Activated CD8-positive, alpha-beta T cell treated with anti-CD3 and anti-CD28 coated beads for 36 hours (primary cell): ENCODE measurements around the gene SLC43A2. TPM values are rescaled to one million over a fixed set of nuclear protein-coding genes. Genes with fewer than 3 reads are reported as not detected.
A peak's percentile ranks its signal among the peaks of the same experiment; 100 is the strongest.
"Not testable (repeated sequence)": the region's sequence is repeated elsewhere in the genome, so short reads cannot be mapped to it uniquely, and the experiment has no call there.

ENCODE experiments used
- ATAC-seq: fragments of 200-7000 bp; cut with Tn5 transposase; one replicate; pipeline ENCODE4 v1.10.0; 2021; ENCODE audit warnings: mild to moderate bottlenecking, moderate library complexity
- CTCF ChIA-PET: fragments of 350-600 bp; sonication (Branson Sonifier 250); formaldehyde crosslinking; loops from one replicate; lab custom pipeline; 2021; ENCODE audit warnings: antibody characterized with exemption; lab: Charles Lee
- POLR2A ChIA-PET: fragments of 350-600 bp; sonication (Branson Sonifier 250); formaldehyde crosslinking; loops from one replicate; lab custom pipeline; 2021; ENCODE audit warnings: antibody characterized with exemption; lab: Charles Lee
- DNase-seq: peaks from one replicate; pipeline ENCODE4 v3.0.0-alpha.2; 2020
- H3K27ac Mint-ChIP-seq: one replicate; pipeline ENCODE4 v1.8.0; 2021; ENCODE audit warnings: mild to moderate bottlenecking, mixed read lengths
- H3K27me3 Mint-ChIP-seq: one replicate; pipeline ENCODE4 v1.8.0; 2021; ENCODE audit warnings: mixed read lengths
- H3K36me3 Mint-ChIP-seq: one replicate; pipeline ENCODE4 v1.8.0; 2021; ENCODE audit warnings: low read depth, mixed read lengths
- H3K4me1 Mint-ChIP-seq: one replicate; pipeline ENCODE4 v1.8.0; 2021; ENCODE audit warnings: low read depth, mixed read lengths
- H3K4me3 Mint-ChIP-seq: one replicate; pipeline ENCODE4 v1.8.0; 2021; ENCODE audit warnings: mild to moderate bottlenecking, moderate library complexity, mixed read lengths
- H3K9me3 Mint-ChIP-seq: one replicate; pipeline ENCODE4 v1.8.0; 2021; ENCODE audit warnings: mixed read lengths
- intact Hi-C: fragments of 100-400 bp; cut with micrococcal nuclease; formaldehyde crosslinking; loops from one replicate; pipeline ENCODE4 v1.10.0; 2022
- total RNA-seq, 2 experiments: library from RNA; stranded (reverse); gene quantifications; one replicate each; pipeline ENCODE4 v1.2.3, GENCODE V29; 2021
- TF ChIP-seq, protein P1 (sequence below): fragments of 200-600 bp; IDR thresholded peaks from one replicate; pipeline ENCODE4 v1.8.0; 2022; ENCODE audit warnings: antibody characterized with exemption, mild to moderate bottlenecking

SLC43A2 gene
- total RNA-seq, 2 experiments from 2014 or later = 5.6 to 5.7 TPM

DNA sequence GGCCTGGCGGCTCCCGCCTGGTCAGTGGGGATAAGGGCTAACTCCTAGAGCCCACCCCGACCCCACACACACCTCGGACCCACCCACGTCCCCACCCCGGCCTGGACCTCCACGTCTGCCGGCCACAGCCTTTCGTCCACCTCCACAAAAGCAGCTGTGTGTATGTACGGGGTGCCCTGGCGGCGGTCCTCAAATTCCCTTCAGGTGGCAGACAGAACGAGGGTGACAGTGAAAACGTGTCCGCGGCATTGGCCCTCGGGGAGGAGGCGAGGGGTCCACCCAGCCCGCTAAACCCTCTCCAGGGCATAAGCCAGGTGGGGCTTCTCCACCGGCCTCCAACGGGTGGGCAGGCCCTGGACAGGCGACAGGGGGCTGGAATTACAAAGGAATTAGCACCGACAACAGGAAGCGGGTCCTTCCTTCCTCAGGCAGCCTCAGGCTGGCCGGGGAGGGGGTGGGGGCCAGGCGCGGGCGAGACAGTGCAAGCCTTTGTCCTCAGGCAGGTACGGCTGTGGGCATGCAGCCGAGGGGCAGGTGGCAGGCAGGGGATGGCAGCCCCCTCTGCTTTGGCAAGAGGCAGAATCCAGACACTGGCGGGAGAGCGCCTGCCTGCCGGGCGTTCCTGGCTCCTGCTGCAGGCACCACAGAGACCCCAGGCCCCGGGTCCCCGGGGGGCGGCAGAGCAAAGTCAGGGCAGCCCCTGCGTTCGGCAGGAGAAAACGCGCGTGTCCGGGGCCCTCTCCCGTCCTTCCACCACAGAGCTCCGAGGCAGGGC is 53.8 kb downstream of the SLC43A2 start:
- intact Hi-C loops = loop anchor here (1.0 kb wide), 1 partner anchor 55 kb away; no protein-coding TSS in a partner anchor
- no peak for ATAC-seq
- Mint-ChIP-seq H3K9me3 (no peaks in the 10 kb centered on the region), H3K4me3 (no peak overlapping the region), H3K36me3 (no peaks in the 10 kb centered on the region), H3K27ac (no peak overlapping the region), H3K27me3 (no peaks in the 10 kb centered on the region), H3K4me1 (peaks cover 10% of the 10 kb centered on the region)
- TF ChIP-seq, protein P1, sequence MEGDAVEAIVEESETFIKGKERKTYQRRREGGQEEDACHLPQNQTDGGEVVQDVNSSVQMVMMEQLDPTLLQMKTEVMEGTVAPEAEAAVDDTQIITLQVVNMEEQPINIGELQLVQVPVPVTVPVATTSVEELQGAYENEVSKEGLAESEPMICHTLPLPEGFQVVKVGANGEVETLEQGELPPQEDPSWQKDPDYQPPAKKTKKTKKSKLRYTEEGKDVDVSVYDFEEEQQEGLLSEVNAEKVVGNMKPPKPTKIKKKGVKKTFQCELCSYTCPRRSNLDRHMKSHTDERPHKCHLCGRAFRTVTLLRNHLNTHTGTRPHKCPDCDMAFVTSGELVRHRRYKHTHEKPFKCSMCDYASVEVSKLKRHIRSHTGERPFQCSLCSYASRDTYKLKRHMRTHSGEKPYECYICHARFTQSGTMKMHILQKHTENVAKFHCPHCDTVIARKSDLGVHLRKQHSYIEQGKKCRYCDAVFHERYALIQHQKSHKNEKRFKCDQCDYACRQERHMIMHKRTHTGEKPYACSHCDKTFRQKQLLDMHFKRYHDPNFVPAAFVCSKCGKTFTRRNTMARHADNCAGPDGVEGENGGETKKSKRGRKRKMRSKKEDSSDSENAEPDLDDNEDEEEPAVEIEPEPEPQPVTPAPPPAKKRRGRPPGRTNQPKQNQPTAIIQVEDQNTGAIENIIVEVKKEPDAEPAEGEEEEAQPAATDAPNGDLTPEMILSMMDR = no peak
- CTCF ChIA-PET = interaction anchor here (0.6 to 11.8 kb wide), 26 partner anchors 12 to 210 kb away, joined by 3 to 243 read pairs (median 6); partner anchors contain the start of genes INPP5K, PITPNA, RILP and SCARF1
- POLR2A ChIA-PET = interaction anchor here (0.9 to 1.5 kb wide), 4 partner anchors 7 to 59 kb away, joined by 3 to 11 read pairs (median 4); partner anchors contain the start of gene SLC43A2
- DNase-seq = no peak

DNA sequence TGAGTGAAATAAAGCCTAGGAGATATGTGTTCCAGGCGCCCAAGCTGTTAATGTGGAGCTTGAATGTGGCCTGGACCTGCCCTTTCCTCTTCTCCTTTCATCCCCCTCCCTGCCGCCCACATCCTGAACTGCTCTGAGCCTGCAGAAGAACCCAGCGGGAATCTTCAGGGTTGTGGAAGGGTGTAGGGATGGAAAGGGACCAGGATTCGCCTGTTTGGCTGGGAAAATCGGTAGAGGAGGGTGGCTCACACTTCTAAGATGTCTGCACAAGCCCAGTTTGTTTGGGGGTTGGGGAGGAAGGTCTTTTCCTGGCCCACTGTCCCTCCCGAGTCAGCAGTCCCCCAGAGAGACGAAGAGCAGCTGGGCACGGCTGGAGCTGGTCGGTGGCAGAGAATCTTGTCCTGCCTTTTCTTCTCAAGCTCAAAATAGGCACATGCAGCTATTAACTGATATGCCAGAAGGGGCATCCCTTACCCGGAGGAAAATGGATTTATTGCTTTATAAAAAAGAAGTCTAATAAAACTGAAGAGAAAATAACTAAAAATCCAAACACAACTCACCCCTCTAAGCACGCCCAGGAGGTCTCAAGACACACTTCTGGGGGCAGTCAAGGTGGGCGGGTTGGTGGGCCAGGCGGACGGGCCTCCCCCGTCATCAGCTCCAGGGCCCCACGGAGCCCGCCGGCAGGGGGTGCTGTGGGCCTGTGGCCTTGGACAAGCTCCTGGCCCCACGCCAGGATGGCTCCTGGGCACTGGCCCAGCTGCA is 54.5 kb downstream of the SLC43A2 start:
- intact Hi-C loops = loop anchor here (1.0 kb wide), 1 partner anchor 56 kb away; no protein-coding TSS in a partner anchor
- Mint-ChIP-seq H3K27me3 (no peaks in the 10 kb centered on the region), H3K9me3 (no peaks in the 10 kb centered on the region), H3K27ac (no peak overlapping the region), H3K36me3 (no peaks in the 10 kb centered on the region), H3K4me3 (no peak overlapping the region), H3K4me1 (peaks cover 10% of the 10 kb centered on the region)
- CTCF ChIA-PET = interaction anchor here (0.6 to 11.8 kb wide), 32 partner anchors 9 to 209 kb away, joined by 3 to 243 read pairs (median 4); partner anchors contain the start of genes INPP5K, PITPNA, RILP and SCARF1
- TF ChIP-seq, protein P1 = peak; percentile 90
- peak; percentile 86 for DNase-seq
- ATAC-seq = peak; percentile 90
- POLR2A ChIA-PET = interaction anchor here (0.9 to 1.5 kb wide), 4 partner anchors 8 to 58 kb away, joined by 3 to 11 read pairs (median 4); partner anchors contain the start of gene SLC43A2

DNA sequence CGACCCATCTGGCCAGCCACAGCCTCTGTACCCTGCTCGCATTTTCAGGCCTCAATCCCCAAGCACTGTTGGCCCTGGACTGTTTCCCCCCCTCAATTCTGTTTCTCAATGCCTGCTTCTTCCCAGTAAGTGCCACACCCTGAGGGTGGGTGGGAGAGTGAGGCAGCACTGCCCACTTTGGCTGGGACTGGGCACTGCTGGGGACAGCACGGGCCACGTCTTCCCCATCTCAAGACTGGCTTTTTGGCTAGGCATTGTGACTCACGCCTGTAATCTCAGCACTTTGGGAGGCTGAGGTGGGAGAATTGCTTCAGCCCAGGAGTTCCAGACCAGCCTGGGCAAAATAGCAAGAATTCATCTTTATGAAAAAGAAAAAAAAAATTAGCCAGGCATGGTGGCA is 56.0 kb downstream of the SLC43A2 start:
- H3K4me3 Mint-ChIP-seq, ATAC-seq, H3K27me3 Mint-ChIP-seq, intact Hi-C loops, H3K27ac Mint-ChIP-seq, H3K9me3 Mint-ChIP-seq, H3K36me3 Mint-ChIP-seq, DNase-seq: not testable (repeated sequence)
- CTCF ChIA-PET = interaction anchor here (0.7 to 11.8 kb wide), 3 partner anchors 59 to 97 kb away, joined by 3 to 243 read pairs (median 6); partner anchors contain the start of genes SCARF1 and SLC43A2
- POLR2A ChIA-PET = interaction anchor here (0.6 to 1.5 kb wide), 3 partner anchors 18 to 75 kb away, joined by 3 to 4 read pairs (median 3); no protein-coding TSS in a partner anchor
- peaks cover 14% of the 10 kb centered on the region for H3K4me1 Mint-ChIP-seq

DNA sequence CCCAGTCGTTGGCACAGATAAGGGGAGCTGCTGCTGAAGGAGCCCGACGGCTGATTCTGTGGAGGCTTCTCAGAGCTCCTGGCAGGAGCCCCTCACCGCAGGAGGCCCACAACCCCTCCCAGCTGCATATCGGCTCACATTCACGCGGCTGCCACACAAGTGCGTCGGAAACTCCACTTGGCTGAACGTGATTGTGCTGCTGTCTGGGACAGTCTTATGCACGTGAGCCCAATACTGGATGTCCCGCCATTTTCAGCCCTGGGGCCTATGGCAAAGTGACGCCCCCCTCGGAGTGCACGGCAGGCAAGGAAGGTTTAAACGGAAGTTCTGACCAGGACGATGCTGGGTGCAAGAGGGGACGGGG is 57.3 kb downstream of the SLC43A2 start:
- ChIA-PET CTCF (interaction anchor here (11.8 kb wide), 1 partner anchor 60 kb away, joined by 243 read pairs; the partner anchor contains the start of gene SLC43A2), POLR2A (interaction anchor here (0.5 to 1.0 kb wide), 2 partner anchors 41 to 59 kb away, joined by 3 read pairs; no protein-coding TSS in a partner anchor)
- Mint-ChIP-seq H3K27ac (no peak overlapping the region), H3K36me3 (no peaks in the 10 kb centered on the region), H3K4me1 (peaks cover 14% of the 10 kb centered on the region), H3K9me3 (no peaks in the 10 kb centered on the region), H3K27me3 (no peaks in the 10 kb centered on the region), H3K4me3 (no peak overlapping the region)
- TF ChIP-seq, protein P1 = no peak
- intact Hi-C loops = no loop called here
- no peak for DNase-seq
- no peak for ATAC-seq
